Right ventricle myocardium inferior (tissue), 1 donor: ENCODE measurements around the gene QSOX2. TPM values are rescaled to one million over a fixed set of nuclear protein-coding genes. Genes with fewer than 3 reads are reported as not detected.

ENCODE experiments used
- ATAC-seq: fragments of 200-7000 bp; cut with Tn5 transposase; one replicate; pipeline ENCODE4 v1.9.1; 2020; ENCODE audit warnings: mild to moderate bottlenecking, moderate library complexity
- DNase-seq: peaks from one replicate; pipeline ENCODE4 v3.0.0; 2021; ENCODE audit errors: missing footprints
- intact Hi-C: fragments of 100-400 bp; cut with DNase I; formaldehyde crosslinking; loops from one replicate; pipeline ENCODE4 v1.11.0; 2022
- long read RNA-seq: library from polyadenylated mRNA; unstranded; transcript quantifications from one replicate; pipeline ENCODE4 v2.0.0, GENCODE V29; 2021
- total RNA-seq: library from RNA; stranded (reverse); fragmentation: NEBNext Ultra II Directional; extraction: Animal tissue kit (Norgen Biotek cat#: 25700); gene quantifications from one replicate; pipeline ENCODE4 v1.2.1, GENCODE V29; 2021
- donor health status: DM: no; HTN: yes; CAD: no; lungs with severe emphysema.

QSOX2 gene, protein sequence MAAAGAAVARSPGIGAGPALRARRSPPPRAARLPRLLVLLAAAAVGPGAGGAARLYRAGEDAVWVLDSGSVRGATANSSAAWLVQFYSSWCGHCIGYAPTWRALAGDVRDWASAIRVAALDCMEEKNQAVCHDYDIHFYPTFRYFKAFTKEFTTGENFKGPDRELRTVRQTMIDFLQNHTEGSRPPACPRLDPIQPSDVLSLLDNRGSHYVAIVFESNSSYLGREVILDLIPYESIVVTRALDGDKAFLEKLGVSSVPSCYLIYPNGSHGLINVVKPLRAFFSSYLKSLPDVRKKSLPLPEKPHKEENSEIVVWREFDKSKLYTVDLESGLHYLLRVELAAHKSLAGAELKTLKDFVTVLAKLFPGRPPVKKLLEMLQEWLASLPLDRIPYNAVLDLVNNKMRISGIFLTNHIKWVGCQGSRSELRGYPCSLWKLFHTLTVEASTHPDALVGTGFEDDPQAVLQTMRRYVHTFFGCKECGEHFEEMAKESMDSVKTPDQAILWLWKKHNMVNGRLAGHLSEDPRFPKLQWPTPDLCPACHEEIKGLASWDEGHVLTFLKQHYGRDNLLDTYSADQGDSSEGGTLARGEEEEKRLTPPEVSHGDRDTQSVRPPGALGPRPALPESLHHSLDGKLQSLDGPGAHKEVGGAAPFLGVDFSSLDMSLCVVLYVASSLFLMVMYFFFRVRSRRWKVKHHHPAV
- 8.3 TPM for total RNA-seq
- long read RNA-seq, partial matches to known transcripts = 0 of 3 reads
- long read RNA-seq, other reads (novel, unspliced or antisense) = 3 of 3 reads

DNA sequence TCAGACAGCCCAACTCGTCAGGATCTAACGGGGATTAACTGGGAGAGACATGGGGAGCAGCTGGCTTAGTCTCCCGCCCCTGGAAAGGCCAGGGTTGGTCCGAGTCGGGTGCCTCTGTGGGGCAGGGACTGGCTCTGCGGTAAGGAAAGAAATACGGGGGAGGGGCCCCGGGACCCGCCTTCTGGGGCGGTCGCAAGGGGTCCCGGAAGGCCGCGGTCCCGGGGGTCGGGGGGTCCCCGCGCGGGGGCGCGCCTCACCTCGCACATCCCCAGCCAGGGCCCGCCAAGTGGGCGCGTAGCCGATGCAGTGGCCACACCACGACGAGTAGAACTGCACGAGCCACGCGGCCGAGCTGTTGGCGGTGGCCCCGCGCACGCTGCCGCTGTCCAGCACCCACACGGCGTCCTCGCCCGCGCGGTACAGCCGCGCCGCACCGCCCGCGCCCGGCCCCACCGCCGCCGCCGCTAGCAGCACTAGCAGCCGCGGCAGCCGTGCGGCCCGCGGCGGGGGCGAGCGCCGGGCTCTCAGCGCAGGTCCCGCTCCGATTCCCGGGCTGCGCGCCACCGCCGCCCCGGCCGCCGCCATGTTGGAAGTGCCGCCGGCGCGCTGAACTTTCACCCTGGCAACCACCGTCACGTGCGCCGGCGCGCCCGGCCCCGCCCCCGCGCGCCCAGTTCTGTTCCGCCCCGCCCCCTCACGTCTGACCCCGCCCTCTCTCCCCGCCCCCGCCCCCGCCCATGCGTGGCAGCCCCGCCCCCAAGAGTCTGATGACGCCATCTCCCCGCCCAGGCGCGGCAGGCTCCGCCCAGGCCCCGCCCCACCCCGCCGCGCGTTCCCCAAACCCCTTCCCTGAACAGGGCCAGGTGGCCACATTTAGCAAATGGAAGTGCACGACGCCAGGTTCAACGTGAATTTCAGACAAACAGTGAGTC lies at the start of gene QSOX2:
Gene QSOX2, minus strand, starts transcription at position 594 of the 932 bp plus-strand sequence. Its CDS starts 9 bp downstream, at position 585.
- intact Hi-C loops = loop anchor here (10.0 kb wide), 1 partner anchor 281 kb away; the partner anchor contains the start of gene UBAC1
- peak; percentile 92 for DNase-seq
- ATAC-seq = peak; percentile 82

- ATAC-seq = no peak
- intact Hi-C loops = no loop called here
- no peak for DNase-seq
Measured at GRCh38 chr9:136295055-136295454, 49.4 kb upstream of the QSOX2 start.

DNA sequence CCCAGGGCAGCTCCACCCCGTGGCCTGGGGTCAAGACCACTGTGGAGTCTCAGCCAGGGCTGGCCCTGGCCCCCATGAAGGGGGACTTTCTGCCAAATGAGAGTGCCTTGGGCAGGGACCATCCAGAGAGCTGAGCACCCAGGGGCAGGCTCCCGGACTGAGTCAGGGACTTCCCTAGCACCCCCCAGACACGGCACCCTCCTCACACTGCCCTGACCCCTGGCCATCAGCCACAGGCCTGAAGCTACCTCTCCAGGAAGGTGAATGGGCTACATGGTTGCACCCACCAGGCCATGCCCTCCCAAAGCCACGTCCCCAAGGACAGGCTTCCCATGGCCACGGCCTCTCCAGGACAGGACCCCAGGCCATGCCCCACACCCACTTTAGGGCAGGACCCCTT lies 48.8 kb upstream of the QSOX2 start:
- no peak for ATAC-seq
- intact Hi-C loops = no loop called here
- DNase-seq = no peak

- no peak for ATAC-seq
- intact Hi-C loops = no loop called here
- peak; percentile 45 for DNase-seq
Measured at GRCh38 chr9:136293476-136294077, 48.0 kb upstream of the QSOX2 start.

DNA sequence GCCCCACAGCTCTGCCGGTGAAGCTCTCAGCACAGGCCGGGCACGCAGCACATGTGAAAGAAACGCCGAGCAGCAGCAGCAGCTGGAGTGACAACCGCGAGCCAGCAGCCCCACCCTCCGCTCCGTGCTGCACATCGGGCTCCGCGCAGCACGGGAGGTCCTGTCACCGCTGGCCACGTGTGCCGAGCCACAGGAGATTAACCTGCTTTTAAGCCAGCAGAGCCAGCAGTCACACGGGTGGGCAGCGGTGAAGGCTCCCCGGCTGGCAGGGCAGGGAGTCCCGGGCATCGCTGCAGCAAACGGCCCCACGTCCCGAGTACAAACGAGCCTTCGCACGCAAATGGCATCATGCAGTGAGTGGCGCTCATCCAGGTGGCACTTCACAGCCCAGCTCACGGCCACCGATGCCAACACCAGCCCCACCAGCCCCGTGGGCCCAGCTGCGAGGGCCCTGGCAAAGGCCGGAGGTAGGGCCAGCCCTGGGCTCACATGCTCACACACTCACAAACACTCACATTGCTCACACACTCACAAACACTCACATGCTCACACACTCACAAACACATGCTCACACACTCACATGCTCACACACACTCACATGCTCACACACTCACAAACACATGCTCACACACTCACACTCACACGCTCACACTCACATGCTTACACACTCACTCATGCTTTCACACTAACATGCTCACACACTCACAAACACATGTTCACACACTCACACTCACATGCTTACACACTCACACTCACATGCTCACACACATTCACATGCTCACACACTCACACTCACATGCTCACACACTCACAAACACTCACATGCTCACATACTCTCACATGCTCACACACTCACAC lies 47.2 kb upstream of the QSOX2 start:
- intact Hi-C loops = no loop called here
- ATAC-seq = no peak
- DNase-seq = peak; percentile 57

GRCh38 chr9:136292026-136292538 lies 46.5 kb upstream of the QSOX2 start:
- intact Hi-C loops = no loop called here
- DNase-seq (no peak), ATAC-seq (no peak)

GRCh38 chr9:136291306-136292025 lies 45.9 kb upstream of the QSOX2 start:
- intact Hi-C loops = no loop called here
- ATAC-seq (no peak), DNase-seq (peak; percentile 57)

DNA sequence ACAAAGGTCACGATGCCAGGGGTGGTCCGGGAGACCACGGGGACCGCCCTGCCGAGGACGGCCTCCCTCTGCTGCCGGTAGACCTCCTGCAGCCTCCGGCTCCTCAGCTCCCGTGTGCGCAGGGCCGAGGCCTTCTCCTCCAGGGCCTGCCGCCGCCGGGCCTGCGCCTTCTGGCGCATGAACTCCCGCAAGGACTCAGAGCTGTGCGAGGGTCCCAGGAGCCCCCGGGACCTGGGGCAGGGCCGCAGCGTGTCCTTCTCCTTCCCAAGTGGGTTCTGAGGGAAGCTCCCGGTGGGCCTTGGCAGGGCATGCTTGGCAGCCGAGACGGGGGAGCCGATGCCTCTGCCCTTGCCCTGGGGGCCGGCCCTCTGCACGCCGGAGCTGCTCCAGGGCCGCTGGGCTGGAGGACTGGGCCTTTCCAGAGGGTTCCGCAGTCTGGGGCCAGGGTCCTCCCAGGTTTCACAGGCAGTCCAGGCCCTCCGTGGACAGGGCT lies 44.9 kb upstream of the QSOX2 start:
- intact Hi-C loops = no loop called here
- DNase-seq (peak; percentile 50), ATAC-seq (no peak)

GRCh38 chr9:136289651-136290507 lies 44.3 kb upstream of the QSOX2 start:
- no peak for ATAC-seq
- intact Hi-C loops = loop anchor here (10.0 kb wide), 1 partner anchor 685 kb away; no protein-coding TSS in a partner anchor
- peak; percentile 53 for DNase-seq

DNA sequence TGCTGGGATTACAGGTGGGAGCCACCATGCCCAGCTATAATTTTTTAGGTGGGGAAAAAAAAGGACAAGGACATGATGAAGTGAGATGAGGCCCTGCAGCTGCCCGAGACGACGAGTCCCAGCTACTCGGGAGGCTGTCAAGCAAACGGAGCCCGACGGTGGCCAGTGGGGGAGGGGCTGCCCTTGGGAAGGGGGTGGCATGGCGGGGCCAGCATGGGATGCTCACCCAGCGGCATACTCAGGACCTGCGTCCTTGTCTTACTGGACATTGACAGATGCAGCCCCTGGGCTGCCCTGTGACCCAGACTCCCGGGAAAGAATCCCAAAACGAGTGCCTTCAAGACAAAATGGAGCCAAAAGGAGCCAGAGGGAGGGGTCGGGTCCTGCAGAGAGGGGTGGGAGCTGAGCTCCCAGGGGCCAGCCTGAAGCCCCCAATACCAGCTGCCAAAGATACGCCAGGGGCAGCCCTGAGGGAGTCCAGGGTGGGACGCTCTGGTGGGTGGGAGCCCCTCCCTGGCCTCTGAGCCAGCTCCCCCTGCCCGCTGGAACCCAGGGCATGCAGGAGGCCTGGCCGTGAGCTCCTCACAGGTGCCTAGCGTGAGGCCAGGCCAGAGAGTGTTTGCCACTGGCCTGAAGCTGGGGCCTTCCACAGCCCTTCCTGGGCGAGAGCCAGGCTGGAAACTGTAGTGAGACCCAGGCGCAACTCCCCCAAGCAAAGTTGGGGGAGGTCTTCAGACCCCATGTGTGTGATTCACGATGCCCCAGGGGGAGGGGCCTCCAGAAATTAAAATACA lies 42.5 kb upstream of the QSOX2 start:
- intact Hi-C loops = loop anchor here (10.0 kb wide), 1 partner anchor 683 kb away; no protein-coding TSS in a partner anchor
- DNase-seq = peak; percentile 40
- ATAC-seq = no peak

DNA sequence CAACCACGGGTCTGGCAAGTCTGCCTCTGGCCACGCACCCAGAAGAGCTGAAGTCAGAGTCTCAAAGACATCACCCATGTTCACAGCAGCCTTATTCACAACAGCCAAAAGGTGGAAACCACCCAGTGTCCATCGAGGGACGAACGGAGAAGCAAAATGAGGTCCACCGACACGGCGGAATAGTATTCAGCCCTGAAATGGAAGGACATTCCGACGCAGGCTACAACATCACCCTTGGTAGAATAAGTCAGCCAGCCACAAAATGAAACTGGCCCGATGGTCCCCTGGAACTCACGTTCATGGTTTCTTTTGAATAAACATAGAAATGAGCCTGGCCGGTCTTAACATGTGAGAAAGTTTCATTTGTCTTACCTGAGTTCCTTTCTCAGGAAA lies 41.4 kb upstream of the QSOX2 start:
- ATAC-seq (no peak), DNase-seq (no peak)
- intact Hi-C loops = loop anchor here (10.0 kb wide), 1 partner anchor 682 kb away; no protein-coding TSS in a partner anchor

GRCh38 chr9:136286359-136286986 lies 40.9 kb upstream of the QSOX2 start:
- peak; percentile 69 for DNase-seq
- ATAC-seq = no peak
- intact Hi-C loops = loop anchor here (10.0 kb wide), 1 partner anchor 682 kb away; no protein-coding TSS in a partner anchor

DNA sequence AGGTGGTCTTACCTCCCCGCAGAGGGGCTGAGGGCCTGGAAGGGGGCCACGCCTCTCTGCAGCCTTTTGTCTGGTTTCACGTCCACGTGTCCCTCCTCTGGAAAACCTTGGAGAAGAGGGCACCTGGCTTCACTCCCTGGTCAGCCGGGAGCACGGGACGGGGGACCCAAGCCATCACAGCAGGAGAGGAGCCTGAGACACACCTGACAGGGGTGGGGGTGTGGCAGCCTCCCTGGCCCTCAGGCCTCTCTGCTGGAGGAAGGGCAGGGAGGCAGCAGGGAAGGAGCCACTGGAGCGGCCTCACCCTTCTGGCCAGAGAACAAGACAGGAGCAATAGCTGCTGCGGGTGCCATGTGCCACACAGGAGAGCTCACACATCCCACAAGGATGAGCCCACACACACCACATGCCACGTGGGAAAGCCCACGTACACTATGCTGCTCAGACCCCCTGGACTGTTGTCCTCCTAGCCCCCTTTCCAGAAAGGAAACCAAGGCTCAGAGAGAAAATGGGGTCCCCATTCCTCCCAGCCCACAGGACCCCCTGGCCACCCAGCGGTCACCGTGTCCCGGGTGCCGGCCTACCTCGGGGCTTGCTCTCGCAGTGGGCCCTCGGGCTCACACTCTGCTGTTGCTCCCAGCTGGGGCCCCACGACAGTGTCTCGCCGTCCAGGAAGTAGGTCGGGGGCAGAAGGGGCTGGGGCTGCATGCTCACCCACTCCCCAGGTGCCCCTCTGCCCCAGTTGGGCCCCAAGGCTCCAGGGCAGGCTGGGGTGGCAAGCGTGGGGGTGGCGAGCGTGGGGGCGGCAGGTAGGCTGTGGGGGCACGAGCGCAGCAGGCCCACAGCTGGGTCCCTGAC lies 40.1 kb upstream of the QSOX2 start:
- intact Hi-C loops = loop anchor here (10.0 kb wide), 1 partner anchor 681 kb away; no protein-coding TSS in a partner anchor
- DNase-seq = peak; percentile 64
- no peak for ATAC-seq
